ENCODE results near the gene SIGLEC12.
"Not testable (repeated sequence)": the region's sequence is repeated elsewhere in the genome, so short reads cannot be mapped to it uniquely, and the experiment has no call there.

SIGLEC12 gene

DNA sequence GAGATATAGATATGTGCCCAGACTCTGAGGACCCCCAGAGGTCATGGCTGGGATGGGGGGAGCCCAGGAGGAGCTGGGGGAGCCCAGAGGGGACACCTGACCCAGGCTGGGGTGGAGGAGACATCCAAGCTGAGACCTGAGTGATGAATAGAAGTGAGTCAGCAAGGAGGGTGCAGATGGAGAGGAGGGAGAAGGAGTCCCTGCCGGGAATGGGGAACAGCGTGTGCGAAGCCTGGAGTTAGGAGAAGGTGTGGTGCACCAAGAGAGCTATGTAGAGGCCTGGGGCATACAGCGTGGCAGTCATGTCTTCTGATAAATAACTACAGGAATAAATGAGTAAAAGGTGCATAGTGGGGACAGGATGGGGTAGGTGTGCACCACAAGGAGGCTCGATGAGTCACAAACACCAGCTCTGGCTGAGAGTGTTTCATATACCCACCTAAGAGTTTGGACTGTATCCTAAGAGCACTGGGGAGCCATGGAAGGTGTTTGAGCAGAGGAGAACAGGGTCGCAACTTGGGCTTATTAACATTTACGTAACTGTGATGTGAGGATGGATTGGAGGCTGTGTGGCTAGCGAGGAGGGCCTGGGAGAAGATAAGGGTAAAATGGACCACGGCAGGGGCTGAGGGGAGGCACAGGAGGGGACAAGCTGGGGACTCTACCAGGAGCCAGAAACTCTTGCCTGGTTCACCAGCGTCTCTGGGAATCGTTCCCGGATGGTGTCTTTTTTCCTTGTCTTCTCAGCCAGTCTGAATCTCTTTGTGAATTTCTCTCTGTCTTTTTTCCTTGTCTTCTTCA lies 21.9 kb downstream of the SIGLEC12 start:
- no peak for DNase-seq

DNA sequence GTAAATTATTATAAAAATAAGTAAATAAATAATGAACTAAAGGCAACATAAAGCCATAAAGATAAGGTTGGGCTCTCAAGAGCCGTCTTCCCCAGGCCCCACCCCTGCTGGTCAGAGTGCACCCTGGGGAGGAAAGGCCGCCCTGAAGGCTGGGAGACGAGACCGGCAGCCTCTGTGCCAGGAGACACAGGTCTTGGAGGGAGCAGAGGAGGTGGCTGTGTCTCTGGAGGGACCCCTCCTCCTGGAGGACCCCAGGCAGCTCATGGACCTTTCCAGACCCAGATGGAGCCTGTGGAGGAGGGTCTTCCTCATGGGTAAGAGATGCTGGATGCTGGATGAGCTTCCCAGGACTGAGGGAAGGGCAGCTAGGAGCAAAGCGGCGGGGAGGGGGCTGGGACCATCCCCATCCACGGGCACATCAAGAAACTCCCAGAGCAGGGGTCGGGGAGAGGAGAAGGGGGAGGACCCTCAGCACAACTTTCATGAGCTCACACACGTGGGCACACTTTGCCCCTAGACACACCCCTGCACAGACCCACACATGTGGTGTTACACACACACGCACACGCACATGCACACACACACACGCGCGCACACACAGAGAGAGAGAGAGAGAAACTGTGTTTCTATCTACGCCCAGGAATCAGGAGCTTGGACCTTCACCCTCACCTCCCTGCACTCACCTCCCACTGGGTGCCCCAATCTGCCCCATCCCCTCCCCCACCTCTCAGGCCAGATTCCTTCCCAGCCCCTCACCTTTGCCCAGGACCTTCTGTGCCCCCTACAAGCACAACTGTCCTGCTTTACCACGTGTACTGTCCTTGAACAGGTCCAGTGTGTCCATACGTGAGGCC lies 23.0 kb downstream of the SIGLEC12 start, which contains the start of gene CEACAM18:
CEACAM18 (plus strand) TSS at position 159 of the 854 bp plus-strand sequence.
- DNase-seq = no peak

DNA sequence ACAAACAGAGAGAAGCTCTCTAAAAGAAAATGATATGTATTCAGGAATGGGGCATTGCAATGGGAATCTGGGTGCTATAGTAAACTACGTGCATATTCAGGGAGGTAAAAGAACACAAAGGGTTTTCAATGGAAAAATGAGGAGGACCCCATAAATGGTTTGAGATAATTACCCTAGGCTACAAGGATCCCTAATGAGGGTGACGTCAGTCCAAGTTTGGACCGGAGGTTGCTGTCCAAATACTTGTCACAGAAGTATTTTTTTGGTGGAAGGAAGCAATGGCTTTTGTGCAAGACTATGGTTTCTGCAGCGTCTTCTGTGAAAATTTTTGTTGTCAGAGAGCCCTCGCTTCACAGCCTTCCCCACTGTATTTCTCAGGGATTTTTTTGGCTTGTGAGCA lies 24.3 kb downstream of the SIGLEC12 start:
- DNase-seq = no peak

DNA sequence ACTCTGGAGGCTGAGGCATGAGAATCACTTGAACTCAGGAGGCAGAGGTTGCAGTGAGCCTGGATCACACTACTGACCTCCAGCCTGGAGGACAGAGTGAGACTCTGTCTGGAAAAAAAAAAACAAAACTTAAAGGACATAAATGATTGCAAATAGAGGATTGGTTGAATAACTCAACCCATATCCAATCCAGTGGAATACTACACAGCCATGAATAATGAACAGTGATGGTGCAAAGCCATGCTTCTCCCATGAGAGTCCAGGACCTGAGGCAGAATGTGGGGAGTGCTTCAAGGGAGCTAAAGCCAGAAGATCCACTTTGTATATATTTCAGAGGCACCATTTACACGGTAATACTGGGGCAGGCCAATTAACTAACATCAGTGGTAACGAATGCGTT lies 25.4 kb downstream of the SIGLEC12 start:
- DNase-seq = no peak

DNA sequence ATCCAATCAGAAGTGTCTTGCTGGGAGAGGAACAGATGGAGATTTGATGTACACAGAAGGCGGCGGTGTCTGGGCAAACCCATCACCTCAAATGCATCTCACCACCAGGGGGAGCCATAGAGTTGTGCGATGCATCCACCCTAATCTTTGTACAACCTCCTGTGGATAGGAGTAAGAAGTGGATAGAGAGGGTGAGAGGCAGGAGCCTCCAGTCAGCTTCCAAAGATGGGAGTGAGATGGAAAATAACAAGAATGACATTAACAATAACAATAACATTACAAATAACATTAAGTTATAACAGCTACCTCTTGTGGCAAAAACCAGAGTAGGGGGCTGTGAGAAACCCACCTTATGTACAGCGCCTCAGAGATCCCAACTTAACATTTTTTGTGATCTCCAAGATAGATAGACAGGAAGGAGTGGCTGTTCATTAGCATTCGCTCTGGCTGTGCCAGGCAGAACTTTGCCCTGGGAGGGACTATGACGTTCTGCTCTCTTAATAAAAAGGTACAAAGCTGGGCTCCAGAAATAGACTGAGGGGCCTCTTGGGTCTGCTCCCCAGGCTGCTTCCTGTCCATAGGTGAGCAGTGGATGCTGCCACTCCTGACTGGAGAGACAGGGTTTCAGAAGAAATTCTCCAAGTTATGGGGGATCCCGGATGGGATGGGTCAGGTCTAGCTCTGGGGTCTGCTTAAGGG lies 28.4 kb downstream of the SIGLEC12 start:
- DNase-seq = no peak

DNA sequence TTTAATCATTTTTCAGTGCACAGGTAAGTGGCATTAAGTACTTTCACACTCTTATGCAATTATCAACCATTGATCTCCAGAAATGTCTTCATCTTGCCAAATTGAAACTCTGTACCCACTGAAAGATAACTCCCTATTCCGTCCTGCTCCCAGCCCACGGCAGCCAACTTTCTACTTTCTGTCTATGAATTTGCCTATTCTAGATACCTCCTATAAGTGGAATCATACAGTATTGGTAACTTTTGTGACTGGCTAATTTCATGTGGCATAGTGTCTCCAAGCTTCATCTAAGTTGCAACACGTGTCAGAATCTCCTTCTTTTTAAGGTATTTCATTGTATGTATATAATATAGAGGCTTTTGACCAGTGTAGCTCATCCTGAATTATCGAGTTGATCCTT lies 29.0 kb downstream of the SIGLEC12 start:
- no peak for DNase-seq

DNA sequence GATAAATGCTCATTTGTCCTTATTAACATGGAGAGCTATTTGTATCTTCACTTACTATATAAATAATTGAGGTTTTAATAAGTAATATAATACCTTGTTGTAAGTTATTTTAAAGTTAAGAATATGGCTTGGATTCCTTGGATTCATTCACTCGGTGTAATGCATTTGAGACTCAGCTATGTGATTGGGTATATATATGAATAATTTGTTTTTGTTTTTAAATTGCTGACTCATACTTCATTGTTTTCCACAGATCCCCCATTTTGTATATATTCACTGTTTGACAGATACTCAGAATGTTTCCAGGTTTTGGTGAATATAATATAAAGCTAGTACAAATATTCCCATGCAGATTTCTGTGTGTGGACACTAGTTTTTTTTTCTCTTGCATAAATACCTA lies 30.1 kb downstream of the SIGLEC12 start:
- DNase-seq = no peak

DNA sequence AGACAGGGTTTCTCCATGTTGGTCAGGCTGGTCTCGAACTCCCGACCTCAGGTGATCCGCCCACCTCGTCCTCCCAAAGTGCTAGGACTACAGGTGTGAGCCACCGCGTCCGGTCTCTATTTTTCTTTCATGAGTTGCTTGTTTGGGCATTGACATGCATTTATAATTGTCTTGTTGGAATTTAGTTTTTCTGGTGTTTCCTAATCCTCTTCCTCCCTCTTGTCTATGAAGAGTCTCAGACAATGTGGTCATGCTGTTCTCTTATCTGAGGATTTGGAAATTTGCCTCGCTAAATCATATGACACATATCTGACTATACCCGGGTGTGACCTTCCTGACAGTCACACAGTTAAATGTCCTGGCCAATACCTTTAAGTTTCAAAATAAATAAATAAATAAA lies 30.6 kb downstream of the SIGLEC12 start:
- DNase-seq = no peak

DNA sequence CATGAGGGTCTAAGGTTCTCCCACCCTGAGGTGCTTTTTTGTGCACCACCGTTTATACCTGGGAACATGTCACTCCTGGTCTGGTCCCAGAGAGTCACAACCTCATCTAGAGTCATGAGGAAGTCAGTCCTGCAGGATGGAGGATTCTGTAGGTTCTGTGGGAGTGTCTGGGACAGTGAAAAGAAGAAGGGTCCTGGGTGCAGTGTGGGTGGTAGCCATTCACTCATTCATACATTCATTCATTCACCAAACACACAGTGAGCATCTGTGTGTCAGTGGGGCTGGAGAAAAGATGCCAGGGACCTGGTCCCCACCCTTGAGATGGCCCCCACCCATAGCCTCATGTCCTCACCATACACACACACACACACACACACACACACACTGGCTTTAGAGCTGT lies 32.0 kb downstream of the SIGLEC12 start:
- DNase-seq = no peak

DNA sequence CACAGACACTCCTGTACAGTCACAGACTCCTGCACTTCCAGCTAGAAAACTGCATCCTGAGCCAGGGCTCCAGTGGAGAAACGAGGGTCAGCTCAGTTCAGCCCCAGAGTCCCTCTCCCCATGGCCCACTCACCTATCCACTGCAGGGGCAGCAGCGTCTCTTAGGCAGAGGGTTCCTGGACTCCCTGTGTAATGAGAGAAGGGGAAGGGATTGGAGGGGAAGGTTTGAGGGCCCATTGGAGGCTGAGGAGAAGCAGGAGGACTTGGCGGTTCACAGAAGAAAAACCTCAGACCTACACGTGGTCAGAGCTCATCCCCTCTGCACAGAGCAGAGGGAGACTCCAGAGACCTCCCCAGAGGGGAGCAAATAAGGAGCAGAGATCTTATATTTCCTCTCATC lies 32.4 kb downstream of the SIGLEC12 start:
- no peak for DNase-seq

DNA sequence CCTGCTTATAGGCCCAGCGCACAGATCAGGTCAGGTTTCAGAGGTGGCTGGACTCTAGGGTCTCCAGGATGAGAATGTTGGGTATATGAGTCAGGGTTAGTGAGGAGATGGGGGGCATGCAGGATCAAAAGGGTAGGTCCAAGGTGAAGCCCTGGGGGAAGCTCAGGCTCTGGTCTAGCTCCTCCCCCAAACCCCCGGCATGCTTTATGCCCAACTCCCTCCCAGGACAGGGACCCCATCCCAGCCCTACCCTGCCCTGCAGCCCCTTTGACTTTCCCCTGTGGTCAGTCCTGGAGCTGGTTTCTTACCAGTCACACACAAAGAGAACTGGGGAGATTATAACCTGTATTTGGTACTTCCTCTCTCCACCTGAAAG lies 33.1 kb downstream of the SIGLEC12 start:
- DNase-seq = no peak

DNA sequence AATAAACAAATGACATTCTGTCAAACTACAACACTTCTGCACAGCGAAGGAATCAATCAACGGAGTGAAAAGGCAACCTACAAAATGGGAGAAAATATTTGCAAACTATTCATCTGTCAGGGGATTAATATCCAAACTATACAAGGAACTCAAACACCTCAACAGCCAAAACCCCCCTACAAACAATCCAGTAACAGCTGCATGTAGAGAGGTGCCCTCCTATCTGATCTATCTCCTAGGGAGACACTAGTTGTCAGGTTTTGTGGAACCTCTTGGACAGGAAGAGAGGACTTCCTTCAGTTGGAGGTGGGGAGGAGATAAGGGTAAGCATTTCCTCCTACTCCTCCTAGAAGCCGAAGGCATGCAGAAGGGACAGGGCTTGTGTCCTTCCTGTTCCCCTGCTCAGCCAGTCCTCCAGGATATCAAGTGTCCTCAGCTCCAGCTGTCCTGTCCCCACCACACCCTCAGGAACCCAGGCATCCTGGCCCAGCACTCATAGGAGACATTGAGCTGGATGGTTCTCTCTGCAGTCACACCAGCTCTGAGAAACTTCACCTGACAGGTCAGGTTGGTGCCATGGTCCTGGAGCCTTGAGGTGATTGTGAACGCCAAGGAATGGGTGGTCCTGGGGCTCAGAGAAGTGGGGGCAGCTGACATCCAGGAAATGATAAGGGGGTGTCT lies 33.6 kb downstream of the SIGLEC12 start:
- no peak for DNase-seq

DNA sequence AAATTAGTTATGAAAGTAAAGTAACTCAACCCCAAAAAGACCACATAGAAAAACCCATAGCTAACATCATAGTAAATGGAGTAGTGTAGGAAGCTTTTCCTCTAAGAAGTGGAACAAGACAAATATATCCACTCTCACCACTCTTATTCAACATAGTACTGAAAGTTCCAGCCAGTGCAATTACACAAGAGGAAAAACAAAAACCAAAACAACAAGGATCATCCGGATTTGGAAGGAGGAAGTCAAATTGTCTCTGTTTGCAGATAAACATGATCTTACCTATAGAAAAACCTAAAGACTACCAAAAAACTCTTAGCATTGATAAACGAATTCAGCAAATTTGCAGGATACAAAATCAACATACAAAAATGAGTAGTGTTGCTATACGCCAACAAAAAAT lies 34.9 kb downstream of the SIGLEC12 start:
- no peak for DNase-seq

DNA sequence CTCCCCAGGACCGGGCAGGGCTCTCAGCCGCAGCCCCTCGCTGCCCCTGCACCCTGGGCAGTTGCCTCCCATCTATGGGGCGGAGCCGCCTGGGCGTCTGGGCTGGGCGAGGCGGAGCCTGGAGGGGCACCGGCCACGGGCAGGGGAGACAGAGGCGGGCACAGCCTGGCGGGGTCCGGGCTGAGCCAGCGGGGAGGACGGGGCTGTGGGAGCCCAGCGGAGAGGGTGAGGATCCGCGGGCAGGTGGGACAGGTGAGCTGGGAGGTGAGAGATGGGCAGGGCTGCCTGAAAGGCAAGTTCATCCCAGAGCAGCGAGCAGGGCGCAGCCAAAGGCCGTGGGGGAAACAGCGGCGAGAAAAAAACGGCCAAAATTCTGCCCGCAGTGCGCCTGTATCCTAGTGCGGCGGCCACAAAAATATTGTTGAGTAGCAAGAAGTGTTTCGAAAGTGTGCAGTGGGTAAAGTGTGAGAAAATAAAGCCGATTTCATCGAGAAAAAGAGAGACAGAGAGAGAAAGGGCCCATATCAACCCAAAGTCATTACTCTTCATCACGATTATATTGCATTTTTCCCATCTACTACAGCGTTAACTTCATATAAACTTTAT lies 37.5 kb downstream of the SIGLEC12 start:
- not testable (repeated sequence) for DNase-seq

DNA sequence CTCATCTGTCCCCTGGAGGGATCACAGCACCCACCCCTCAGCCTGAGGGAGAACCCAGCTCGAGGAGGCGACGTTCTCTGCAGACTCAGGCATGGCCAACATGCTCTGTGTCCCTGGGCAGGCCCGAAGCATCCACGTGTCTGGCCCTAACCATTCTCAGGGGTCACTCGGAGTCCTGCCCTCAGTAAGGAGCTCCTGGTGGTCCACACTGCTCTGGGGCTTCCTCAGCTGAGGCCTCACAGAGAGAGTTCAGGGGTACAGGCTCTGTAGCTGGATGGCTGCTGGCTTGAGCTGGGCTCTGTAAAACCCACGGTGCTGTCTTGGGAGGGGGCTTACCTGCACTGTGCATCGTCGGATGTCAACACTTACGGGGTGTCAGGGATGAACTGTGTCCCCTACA lies 38.9 kb downstream of the SIGLEC12 start:
- no peak for DNase-seq

DNA sequence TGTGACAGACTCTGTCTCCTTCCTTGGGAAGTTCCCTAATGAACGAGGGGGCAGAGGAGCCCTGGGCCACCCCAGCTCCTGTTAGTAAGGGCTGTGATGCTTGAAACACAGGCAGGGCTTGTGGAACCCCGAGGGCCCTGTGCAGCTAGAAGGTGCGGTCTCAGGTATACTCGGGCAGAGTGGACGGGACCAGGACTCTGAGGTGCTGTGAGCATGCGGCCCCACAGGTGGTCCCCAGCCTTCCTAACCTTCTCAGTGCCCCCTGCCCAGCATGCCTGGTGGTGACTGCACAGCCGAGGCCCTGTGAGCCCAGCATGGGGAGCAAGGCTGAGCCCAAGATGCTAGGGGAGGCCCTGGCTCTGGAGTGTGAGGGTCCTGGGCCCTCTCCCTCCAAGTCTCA lies 39.3 kb downstream of the SIGLEC12 start:
- DNase-seq = no peak

DNA sequence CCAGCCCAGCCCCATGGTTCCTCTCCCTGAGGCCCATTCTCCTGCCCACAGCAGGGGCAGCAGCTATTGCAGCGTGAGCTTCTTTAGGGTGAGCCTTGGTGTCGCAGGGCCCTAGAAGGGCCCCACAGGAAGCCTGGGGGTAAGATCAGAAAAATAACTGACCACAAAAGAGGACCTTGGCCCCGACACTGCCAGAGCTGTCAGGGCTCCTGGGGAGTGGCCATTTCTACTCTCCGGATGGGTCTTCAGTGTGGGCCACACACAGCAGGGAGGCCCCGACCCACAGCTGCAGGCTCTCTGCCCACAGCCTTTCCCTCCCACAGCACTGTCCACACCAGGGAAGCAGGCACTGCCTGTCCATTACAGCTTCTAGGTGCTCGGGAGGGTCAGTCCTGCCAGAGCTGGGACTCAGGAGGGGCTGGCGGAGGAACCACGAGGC lies 39.9 kb downstream of the SIGLEC12 start:
- no peak for DNase-seq

DNA sequence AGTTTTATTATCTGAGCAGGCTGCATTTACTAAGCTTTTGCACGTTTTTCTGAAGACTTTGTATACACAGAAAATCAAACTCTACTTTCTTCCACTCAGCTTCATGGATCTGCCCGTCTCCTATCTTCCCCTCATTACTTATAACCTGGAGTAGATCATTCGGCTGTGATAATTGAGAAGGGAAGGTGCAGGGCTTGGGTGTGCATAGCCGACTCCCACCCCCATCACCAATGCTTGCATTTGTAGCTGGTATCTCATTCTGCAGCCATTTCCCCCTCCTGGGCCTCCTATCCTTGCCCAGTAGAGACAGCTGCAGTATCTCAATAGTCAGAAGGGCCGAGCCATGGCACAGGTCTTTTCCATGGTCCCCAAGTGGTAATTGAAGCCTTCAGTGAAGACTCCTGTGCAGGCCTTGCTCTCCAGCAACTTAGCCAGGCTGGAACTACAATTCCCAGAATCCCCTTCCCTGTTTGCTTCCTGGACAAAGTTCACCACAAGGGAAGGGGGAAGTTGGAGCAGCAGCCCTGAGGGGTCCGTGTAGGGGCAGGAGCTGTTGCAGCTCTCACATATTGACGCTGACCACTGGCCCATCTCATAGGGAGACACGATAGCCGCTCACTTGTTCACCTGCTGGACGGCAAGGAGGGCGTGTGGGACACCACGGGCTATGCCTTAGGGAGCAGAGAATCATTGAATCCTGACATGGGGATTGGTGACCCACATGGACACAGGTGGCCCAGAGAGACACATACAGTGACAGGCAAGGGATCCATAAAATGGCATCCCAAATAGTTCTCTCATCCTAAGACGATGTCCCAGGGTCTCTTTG lies 41.2 kb downstream of the SIGLEC12 start:
- DNase-seq = no peak

DNA sequence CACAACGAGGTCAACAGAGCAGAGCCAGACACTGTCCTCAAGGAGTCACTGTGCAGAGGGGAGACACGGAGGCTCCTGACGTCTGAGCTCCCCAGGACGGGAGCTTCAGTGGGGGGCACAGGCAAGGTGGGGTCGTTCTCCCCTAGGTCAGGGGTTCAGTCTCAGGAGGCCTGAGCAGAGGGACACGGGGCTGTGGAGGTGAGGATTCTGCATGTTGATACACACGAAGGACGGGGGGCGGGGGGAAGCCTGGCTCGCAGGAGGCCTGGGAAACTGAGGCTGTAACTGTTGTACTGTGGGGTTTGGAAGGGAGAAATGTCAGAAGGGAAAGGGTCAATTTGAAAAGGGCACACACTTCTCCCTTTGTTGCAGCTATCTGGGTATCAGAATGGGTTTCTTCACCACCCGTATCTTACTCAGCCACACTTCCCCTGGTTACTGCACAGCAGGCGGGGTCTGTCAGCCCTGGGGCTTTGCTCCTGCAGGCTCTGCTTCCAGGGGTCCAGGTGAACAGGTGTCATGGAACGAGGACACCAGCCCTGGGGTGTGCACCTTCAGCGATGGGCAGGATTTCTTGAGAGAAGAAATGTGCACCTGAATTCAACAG lies 42.6 kb downstream of the SIGLEC12 start:
- DNase-seq = no peak

DNA sequence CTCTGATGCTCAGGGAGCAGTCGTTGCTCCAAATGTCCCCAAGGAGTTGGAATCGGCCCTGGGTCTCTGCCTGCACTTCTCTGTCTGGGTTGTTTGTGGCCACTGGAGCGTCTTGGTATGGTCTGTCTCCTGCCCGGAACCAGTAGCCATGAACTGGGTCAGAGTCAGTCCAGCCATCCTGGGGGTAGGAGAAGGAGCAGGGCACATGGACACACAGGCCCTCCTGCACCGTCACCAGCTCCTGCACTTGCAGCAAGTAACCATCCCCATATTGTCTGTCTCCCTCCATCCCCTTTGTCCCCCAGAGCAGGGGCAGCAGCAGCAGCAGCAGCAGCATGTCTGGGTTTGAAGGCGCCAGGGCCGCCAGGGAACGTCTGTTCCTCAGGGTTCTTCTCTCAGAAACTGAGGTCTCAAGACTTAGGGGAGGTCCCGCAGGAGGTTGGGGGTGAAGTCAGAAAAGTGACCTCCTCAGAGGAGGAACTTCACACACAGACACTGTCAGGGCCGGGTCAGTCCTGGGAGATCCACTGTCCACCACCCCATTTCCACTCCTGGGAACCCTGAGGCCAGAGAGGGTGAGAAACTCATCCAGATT lies 43.5 kb downstream of the SIGLEC12 start, which contains the start of gene SIGLEC8:
SIGLEC8 (minus strand) TSS at position 404 of the 595 bp plus-strand sequence; CDS start at position 337, 67 bp downstream.
- no peak for DNase-seq

All from NCI-H524 treated with DMSO at 0.1 percent for 48 hours (cell line).